H9 (cell line): ENCODE data around the gene EPS15. TPM values are rescaled to one million over a fixed set of nuclear protein-coding genes. Genes with fewer than 3 reads are reported as not detected.

Experiments used
- DNase-seq: peaks from one replicate; pipeline ENCODE4 v3.0.0-alpha.2; 2017
- H2AFZ ChIP-seq: one replicate; pipeline ENCODE4 v1.6.1; 2013; ENCODE audit warnings: mild to moderate bottlenecking, low read length, control low read depth, moderate library complexity
- H2AK5ac ChIP-seq: 2 replicates; pipeline ENCODE4 v1.6.1; 2013; ENCODE audit warnings: low read length, control low read depth, mixed read lengths; ENCODE audit not compliant: insufficient read length
- H2BK120ac ChIP-seq: one replicate; pipeline ENCODE4 v1.6.1; 2013; ENCODE audit warnings: low read depth, mild to moderate bottlenecking, low read length, control low read depth, inconsistent platforms; ENCODE audit not compliant: poor library complexity, severe bottlenecking
- H2BK12ac ChIP-seq: 2 replicates; pipeline ENCODE4 v1.6.1; 2013; ENCODE audit warnings: low read length, control low read depth, mixed read lengths, low read depth; ENCODE audit not compliant: insufficient read length
- H2BK15ac ChIP-seq: 2 replicates; pipeline ENCODE4 v1.6.1; 2013; ENCODE audit warnings: low read depth, low read length, control low read depth
- H2BK20ac ChIP-seq: one replicate; pipeline ENCODE4 v1.6.1; 2013; ENCODE audit warnings: low read depth, mild to moderate bottlenecking, low read length, control low read depth, inconsistent platforms; ENCODE audit not compliant: poor library complexity, severe bottlenecking
- H2BK5ac ChIP-seq: 2 replicates; pipeline ENCODE4 v1.6.1; 2013; ENCODE audit warnings: low read length, control low read depth, mixed read lengths; ENCODE audit not compliant: insufficient read length
- H3K14ac ChIP-seq: 2 replicates; pipeline ENCODE4 v1.6.1; 2013; ENCODE audit warnings: low read length, control low read depth; ENCODE audit not compliant: insufficient read depth
- H3K18ac ChIP-seq: 2 replicates; pipeline ENCODE4 v1.6.1; 2013; ENCODE audit warnings: low read depth, mild to moderate bottlenecking, mixed read lengths, low read length, control low read depth; ENCODE audit not compliant: insufficient read length
- H3K23ac ChIP-seq: 2 replicates; pipeline ENCODE4 v1.6.1; 2013; ENCODE audit warnings: low read length, control low read depth, mixed read lengths, low read depth; ENCODE audit not compliant: insufficient read length
- H3K23me2 ChIP-seq: 2 replicates; pipeline ENCODE4 v1.6.1; 2013; ENCODE audit warnings: low read depth, mild to moderate bottlenecking, mixed read lengths, low read length, control low read depth; ENCODE audit not compliant: insufficient read length, poor library complexity, severe bottlenecking
- H3K27ac ChIP-seq: 2 replicates; pipeline ENCODE4 v1.5.1; 2013; ENCODE audit warnings: low read length, control low read depth, mixed read lengths, low read depth; ENCODE audit not compliant: insufficient read length
- H3K27me3 ChIP-seq: 2 replicates; pipeline ENCODE4 v1.6.1; 2013; ENCODE audit warnings: low read length, control low read depth, inconsistent platforms; ENCODE audit not compliant: insufficient read depth
- H3K4ac ChIP-seq: 2 replicates; pipeline ENCODE4 v1.6.1; 2013; ENCODE audit warnings: low read depth, mild to moderate bottlenecking, control low read depth, inconsistent platforms, low read length, moderate library complexity
- H3K4me1 ChIP-seq: 2 replicates; pipeline ENCODE4 v1.6.1; 2013; ENCODE audit warnings: low read length, control low read depth, inconsistent platforms; ENCODE audit not compliant: insufficient read depth
- H3K4me2 ChIP-seq: 2 replicates; pipeline ENCODE4 v1.6.1; 2013; ENCODE audit warnings: low read length, control low read depth, mixed read lengths; ENCODE audit not compliant: insufficient read length, insufficient read depth
- H3K56ac ChIP-seq: 2 replicates; pipeline ENCODE4 v1.6.1; 2013; ENCODE audit warnings: low read depth, mild to moderate bottlenecking, mixed read lengths, low read length, control low read depth; ENCODE audit not compliant: insufficient read length
- H3K79me1 ChIP-seq: 2 replicates; pipeline ENCODE4 v1.6.1; 2013; ENCODE audit warnings: low read depth, mild to moderate bottlenecking, moderate library complexity, low read length, control low read depth, inconsistent platforms; ENCODE audit not compliant: insufficient read depth, poor library complexity, severe bottlenecking
- H3K79me2 ChIP-seq: 2 replicates; pipeline ENCODE4 v1.6.1; 2013; ENCODE audit warnings: low read length, control low read depth, inconsistent platforms; ENCODE audit not compliant: insufficient read depth
- H3K9ac ChIP-seq: 2 replicates; pipeline ENCODE4 v1.6.1; 2013; ENCODE audit warnings: low read length, control low read depth, mixed read lengths; ENCODE audit not compliant: insufficient read length; ENCODE audit errors: extremely low read depth
- H3K9me3 ChIP-seq: one replicate; pipeline ENCODE4 v1.6.1; 2013; ENCODE audit warnings: low read depth, low read length, inconsistent platforms; ENCODE audit not compliant: control insufficient read depth
- H3T11ph ChIP-seq: one replicate; pipeline ENCODE4 v1.6.1; 2013; ENCODE audit warnings: mild to moderate bottlenecking, low read length, control low read depth, inconsistent platforms
- H4K20me1 ChIP-seq: one replicate; pipeline ENCODE4 v1.6.1; 2013; ENCODE audit not compliant: control insufficient read depth, insufficient read length, insufficient read depth
- H4K5ac ChIP-seq: 2 replicates; pipeline ENCODE4 v1.6.1; 2013; ENCODE audit warnings: low read depth, mild to moderate bottlenecking, mixed read lengths, low read length, control low read depth; ENCODE audit not compliant: insufficient read length
- H4K8ac ChIP-seq: replicated peaks from 2 replicates; pipeline ENCODE4 v1.6.1; 2013; ENCODE audit warnings: low read length, control low read depth, mixed read lengths, low read depth; ENCODE audit not compliant: insufficient read length
- H4K91ac ChIP-seq: 2 replicates; pipeline ENCODE4 v1.6.1; 2013; ENCODE audit warnings: low read depth, mild to moderate bottlenecking, moderate library complexity, mixed read lengths, low read length, control low read depth; ENCODE audit not compliant: insufficient read length
- H3K27ac Mint-ChIP-seq, 3 experiments: 2 replicates in 2 of 3; 3 replicates in 1 of 3; pipeline ENCODE4 v1.8.0; 2020 to 2021; ENCODE audit warnings: mixed read lengths in 3 of 3, mild to moderate bottlenecking in 1 of 3, moderate library complexity in 1 of 3
- H3K27me3 Mint-ChIP-seq: 2 replicates; pipeline ENCODE4 v1.8.0; 2021; ENCODE audit warnings: low read depth, mild to moderate bottlenecking, moderate library complexity, mixed read lengths
- H3K36me3 Mint-ChIP-seq, 3 experiments: 2 replicates in 2 of 3; 3 replicates in 1 of 3; pipeline ENCODE4 v1.8.0; 2020 to 2021; ENCODE audit warnings: low read depth in 3 of 3, mixed read lengths in 3 of 3; ENCODE audit not compliant: insufficient read depth in 1 of 3
- H3K4me1 Mint-ChIP-seq, 2 experiments: 2 replicates each; pipeline ENCODE4 v1.8.0; 2020; ENCODE audit warnings: mixed read lengths in 2 of 2
- H3K4me3 Mint-ChIP-seq, 2 experiments: 2 replicates in 1 of 2; 3 replicates in 1 of 2; pipeline ENCODE4 v1.8.0; 2020 to 2021; ENCODE audit warnings: mild to moderate bottlenecking in 2 of 2, mixed read lengths in 2 of 2, moderate library complexity in 1 of 2
- H3K9me3 Mint-ChIP-seq, 2 experiments: 2 replicates in 1 of 2; 3 replicates in 1 of 2; pipeline ENCODE4 v1.8.0; 2020; ENCODE audit warnings: mild to moderate bottlenecking in 2 of 2, mixed read lengths in 2 of 2, moderate library complexity in 1 of 2
- CTCF ChIP-seq: fragments of 200-600 bp; sonication (generic); conservative IDR thresholded peaks from 3 replicates; pipeline ENCODE4 v1.8.0; 2021; ENCODE audit warnings: antibody characterized with exemption, mild to moderate bottlenecking
- total RNA-seq: library from RNA; stranded (reverse); gene quantifications from 2 replicates; pipeline ENCODE4 v1.2.1, GENCODE V29; 2021

EPS15 gene
- total RNA-seq, 1 experiment from 2014 or later = 44.1 TPM

- H3K9me3 Mint-ChIP-seq = no peaks in the 10 kb centered on the region
- TF ChIP-seq CTCF = no peak
- no peak overlapping the region for H3K27ac Mint-ChIP-seq
- Histone ChIP-seq H2BK120ac (no peak overlapping the region), H2AK5ac (no peak overlapping the region), H3K23me2 (no peaks in the 10 kb centered on the region), H3K79me1 (no peaks in the 10 kb centered on the region), H3K27ac (no peak overlapping the region), H2BK20ac (no peak overlapping the region), H4K5ac (no peak overlapping the region), H3K4me1 (no peaks in the 10 kb centered on the region), H3K23ac (no peak overlapping the region), H3K18ac (no peak overlapping the region), H2BK5ac (no peak overlapping the region), H4K8ac (no peak overlapping the region), H3K9ac (no peak overlapping the region), H2BK12ac (no peak overlapping the region), H3K14ac (no peak overlapping the region), H3K79me2 (no peaks in the 10 kb centered on the region), H3K4ac (no peak overlapping the region), H3K27me3 (no peaks in the 10 kb centered on the region), H4K20me1 (no peaks in the 10 kb centered on the region), H3K9me3 (no peaks in the 10 kb centered on the region), H4K91ac (no peak overlapping the region), H2AFZ (no peak overlapping the region), H2BK15ac (no peak overlapping the region), H3K56ac (no peak overlapping the region), H3T11ph (no peak overlapping the region), H3K4me2 (no peak overlapping the region)
- no peak for DNase-seq
- H3K4me3 Mint-ChIP-seq = no peak overlapping the region
- peaks cover 16 to 30% (median 20%) of the 10 kb centered on the region in 3 experiments for H3K36me3 Mint-ChIP-seq
- H3K4me1 Mint-ChIP-seq = no peaks in the 10 kb centered on the region
- no peaks in the 10 kb centered on the region for H3K27me3 Mint-ChIP-seq
These were observed 146.5 kb downstream of the EPS15 start for GRCh38 chr1:51372561-51372960.
